Kidney (tissue), 14 donors: ENCODE results near the gene AKR1B15. TPM values are rescaled to one million over a fixed set of nuclear protein-coding genes. Genes with fewer than 3 reads are reported as not detected.

Experiments
- DNase-seq, 5 donors: peaks; one replicate each; pipeline ENCODE4 v3.0.0-alpha.2; 2013 to 2020
- FAIRE-seq: peaks from 2 replicates; lab custom pipeline; 2012; peaks lifted over from hg19 to GRCh38; lab: Jason Lieb, UNC
- H3K27ac ChIP-seq, 2 donors: one replicate each; pipeline ENCODE4 v1.7.0; 2013; ENCODE audit warnings: low read depth in 2 of 2, low read length in 2 of 2, inconsistent platforms in 1 of 2
- H3K27me3 ChIP-seq: one replicate; pipeline ENCODE4 v1.7.1; 2013; ENCODE audit warnings: low read length, inconsistent platforms; ENCODE audit not compliant: control insufficient read depth, insufficient read depth
- H3K36me3 ChIP-seq, 3 donors: one replicate each; pipeline versions ENCODE4 v1.7.0 to v1.7.1; 2013; ENCODE audit warnings: low read length in 3 of 3, control low read depth in 1 of 3, inconsistent platforms in 1 of 3; ENCODE audit not compliant: insufficient read depth in 3 of 3, control insufficient read depth in 2 of 3
- H3K4me1 ChIP-seq, 3 donors: one replicate each; pipeline versions ENCODE4 v1.7.0 to v1.7.1; 2013; ENCODE audit warnings: low read length in 3 of 3, inconsistent platforms in 1 of 3, low read depth in 1 of 3; ENCODE audit not compliant: control insufficient read depth in 2 of 3, insufficient read depth in 2 of 3
- H3K4me3 ChIP-seq, 3 donors: one replicate each; pipeline versions ENCODE4 v1.7.0 to v1.8.1; 2013; ENCODE audit warnings: low read length in 3 of 3, control low read depth in 1 of 3, inconsistent platforms in 1 of 3
- H3K9ac ChIP-seq, 3 donors: one replicate each; pipeline versions ENCODE4 v1.7.0 to v1.7.1; 2013; ENCODE audit warnings: low read length in 3 of 3, control low read depth in 1 of 3, inconsistent platforms in 1 of 3
- H3K9me3 ChIP-seq, 3 donors: one replicate each; pipeline versions ENCODE4 v1.7.0 to v1.7.1; 2013; ENCODE audit warnings: low read length in 3 of 3, control low read depth in 1 of 3, inconsistent platforms in 1 of 3; ENCODE audit not compliant: control insufficient read depth in 2 of 3, insufficient read depth in 1 of 3
- CTCF ChIP-seq: IDR thresholded peaks from 3 replicates; pipeline ENCODE4 v1.5.1; 2012; ENCODE audit warnings: mild to moderate bottlenecking, moderate library complexity, borderline replicate concordance; ENCODE audit not compliant: insufficient read depth; ENCODE audit errors: extremely low read depth
- intact Hi-C: fragments of 100-400 bp; cut with DNase I; formaldehyde crosslinking; loops from one replicate; pipeline ENCODE4 v1.11.1; 2022
- polyA plus RNA-seq: library from polyadenylated mRNA; stranded (reverse); fragments of 350-450 nt; fragmentation: Illumina TruSeq; extraction: RNeasy Lipid Tissue Mini Kit (QIAGEN cat#74804); gene quantifications from one replicate; pipeline ENCODE4 v1.2.3, GENCODE V29; 2014; ENCODE audit warnings: low read depth, low replicate concordance; ENCODE audit not compliant: insufficient read depth
- total RNA-seq: library from RNA; stranded (reverse); fragmentation: NEBNext Ultra II Directional; extraction: Animal tissue kit (Norgen Biotek cat#: 25700); gene quantifications from one replicate; pipeline ENCODE4 v1.2.1, GENCODE V29; 2021
- donor health status: control.
- donor health status: control.
- donor health status: control.
- donor health status: control.
- donor health status: control.
- donor health status: DM: yes; HTN: yes; CAD: no.
- donor health status: Normal renal cell carcinoma (clear cell type).

AKR1B15 gene
- total and polyA plus RNA-seq, 2 donors from 2014 or later: not detected

- no peaks in the 10 kb centered on the region for H3K36me3 ChIP-seq
- DNase-seq (no peak), FAIRE-seq (no peak)
- H3K27ac ChIP-seq: no peak overlapping the region
- intact Hi-C loops: no loop called here
- no peaks in the 10 kb centered on the region for H3K4me1 ChIP-seq
- no peak overlapping the region for H3K4me3 ChIP-seq
- no peak overlapping the region for H3K9ac ChIP-seq
- no peak for TF ChIP-seq CTCF
- no peaks in the 10 kb centered on the region for H3K27me3 ChIP-seq
- no peaks in the 10 kb centered on the region for H3K9me3 ChIP-seq
These were observed 34.8 kb upstream of the AKR1B15 start for GRCh38 chr7:134514106-134514505.

GRCh38 chr7:134514663-134515062 is 34.2 kb upstream of the AKR1B15 start:
- Histone ChIP-seq H3K4me3 (no peak overlapping the region), H3K4me1 (no peaks in the 10 kb centered on the region), H3K9ac (no peak overlapping the region), H3K27ac (no peak overlapping the region), H3K27me3 (no peaks in the 10 kb centered on the region), H3K36me3 (no peaks in the 10 kb centered on the region), H3K9me3 (no peaks in the 10 kb centered on the region)
- FAIRE-seq (no peak), DNase-seq (peak in 2 of 5 donors; percentile 76 to 82)
- intact Hi-C loops: no loop called here
- peak; percentile 85 for TF ChIP-seq CTCF

GRCh38 chr7:134515569-134516468 is 33.1 kb upstream of the AKR1B15 start:
- no peak for TF ChIP-seq CTCF
- H3K27me3 ChIP-seq: no peaks in the 10 kb centered on the region
- no peaks in the 10 kb centered on the region for H3K36me3 ChIP-seq
- H3K4me3 ChIP-seq: no peak overlapping the region
- H3K27ac ChIP-seq: no peak overlapping the region
- no peaks in the 10 kb centered on the region for H3K9me3 ChIP-seq
- no peak for FAIRE-seq
- DNase-seq: no peak
- intact Hi-C loops: no loop called here
- H3K9ac ChIP-seq: no peak overlapping the region
- H3K4me1 ChIP-seq: no peaks in the 10 kb centered on the region
